Measurements from ENCODE around the gene CCNO.

GRCh38 chr5:55232271-55232984, 980 bp downstream of the CCNO start:
- no peak for TF ChIP-seq CTCF (IDR thresholded peaks at IDR 0.05)
- no peak for TF ChIP-seq POLR2A (IDR thresholded peaks at IDR 0.05)
